Measurements from ENCODE around the gene CHPF. TPM values are rescaled to one million over a fixed set of nuclear protein-coding genes. Genes with fewer than 3 reads are reported as not detected.

CHPF gene
- total RNA-seq, 1 donor from 2014 or later = 93.1 TPM

- intact Hi-C loops (cut with micrococcal nuclease) = no loop called here
- no peak for ATAC-seq
- peak; percentile 25 for DNase-seq
Observed at GRCh38 chr2:219556413-219556812, 12.8 kb upstream of the CHPF start.

- ATAC-seq (no peak), DNase-seq (no peak)
- intact Hi-C loops (cut with micrococcal nuclease) = no loop called here
Observed at GRCh38 chr2:219555956-219556355, 12.3 kb upstream of the CHPF start.

DNA sequence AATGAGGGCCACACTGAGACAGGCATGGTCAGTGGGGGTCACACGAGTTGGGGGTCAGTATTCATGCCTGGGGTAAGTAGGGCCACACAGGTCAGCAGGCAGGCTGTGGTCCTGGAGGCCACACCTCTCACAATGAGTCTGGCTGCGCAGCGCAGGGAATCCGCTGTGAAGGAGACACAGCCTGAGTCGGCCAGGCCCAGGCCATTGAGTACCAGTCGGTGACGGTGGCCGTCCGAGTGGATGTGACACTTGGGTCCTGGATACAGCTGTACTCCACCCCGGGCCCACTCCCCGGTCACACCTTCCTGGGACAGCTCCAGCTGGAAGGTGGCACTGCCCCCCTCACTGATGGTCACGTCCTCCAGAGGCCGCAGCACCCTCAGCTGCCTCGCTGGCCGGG, 10.7 kb upstream of the CHPF start:
- ATAC-seq (no peak), DNase-seq (no peak)
- intact Hi-C loops (cut with micrococcal nuclease) = no loop called here

GRCh38 chr2:219553463-219553963, 9.9 kb upstream of the CHPF start:
- ATAC-seq (no peak), DNase-seq (no peak)
- intact Hi-C loops (cut with micrococcal nuclease) = no loop called here

DNA sequence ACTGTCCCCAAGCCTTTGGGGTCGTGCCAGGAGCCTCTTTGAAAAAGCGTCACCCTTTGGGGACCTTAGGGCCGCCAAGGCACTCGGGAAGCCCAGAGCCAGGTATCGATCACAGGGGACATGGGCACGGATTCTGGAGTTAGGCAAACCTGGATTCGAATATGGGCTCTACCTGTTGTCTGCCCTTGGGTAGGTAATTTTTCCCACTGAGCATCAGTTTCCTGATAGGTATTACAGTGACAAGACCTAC, 9.5 kb upstream of the CHPF start:
- intact Hi-C loops (cut with micrococcal nuclease) = no loop called here
- DNase-seq (no peak), ATAC-seq (no peak)

DNA sequence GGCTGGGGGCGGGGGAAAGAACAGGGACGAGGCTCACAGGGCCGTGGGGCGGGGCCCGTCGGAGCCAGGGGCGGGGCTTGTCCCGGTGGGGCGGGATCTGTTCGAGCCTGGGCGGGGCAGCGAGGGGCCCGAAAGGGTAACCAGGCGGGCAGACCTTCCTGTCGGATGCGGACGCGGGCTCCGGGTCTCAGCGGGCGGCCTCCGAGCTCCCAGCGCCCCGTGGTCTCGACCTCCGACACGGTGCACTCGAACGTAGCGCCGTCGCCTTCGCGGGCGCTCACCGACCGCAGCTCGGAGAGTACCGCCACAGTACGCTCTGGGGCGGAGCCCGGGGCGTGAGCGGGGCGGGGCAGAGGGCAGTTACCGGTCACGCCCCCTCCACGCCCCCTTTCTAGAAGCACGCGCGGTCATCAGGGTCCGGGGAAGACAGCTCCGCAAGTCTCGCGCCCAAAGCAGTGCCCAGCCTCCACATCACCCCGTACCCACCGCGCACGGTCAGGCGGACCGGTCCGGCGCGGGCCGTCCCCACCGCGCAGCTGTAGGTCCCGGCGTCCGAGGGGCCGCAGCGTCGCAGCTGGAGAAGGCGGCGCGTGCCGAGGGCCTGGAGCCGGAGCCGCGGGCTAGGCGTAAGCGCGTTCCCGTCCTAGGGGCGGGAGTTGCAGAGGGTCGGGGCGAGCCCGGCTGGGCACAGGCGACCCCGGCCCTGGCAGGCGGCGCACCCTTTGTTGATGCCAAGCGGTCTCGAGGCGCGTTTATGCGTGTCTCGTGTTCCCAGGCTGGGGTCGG, 9.0 kb upstream of the CHPF start:
- ATAC-seq (peak; percentile 93), DNase-seq (peak; percentile 92)
- intact Hi-C loops (cut with micrococcal nuclease) = no loop called here

DNA sequence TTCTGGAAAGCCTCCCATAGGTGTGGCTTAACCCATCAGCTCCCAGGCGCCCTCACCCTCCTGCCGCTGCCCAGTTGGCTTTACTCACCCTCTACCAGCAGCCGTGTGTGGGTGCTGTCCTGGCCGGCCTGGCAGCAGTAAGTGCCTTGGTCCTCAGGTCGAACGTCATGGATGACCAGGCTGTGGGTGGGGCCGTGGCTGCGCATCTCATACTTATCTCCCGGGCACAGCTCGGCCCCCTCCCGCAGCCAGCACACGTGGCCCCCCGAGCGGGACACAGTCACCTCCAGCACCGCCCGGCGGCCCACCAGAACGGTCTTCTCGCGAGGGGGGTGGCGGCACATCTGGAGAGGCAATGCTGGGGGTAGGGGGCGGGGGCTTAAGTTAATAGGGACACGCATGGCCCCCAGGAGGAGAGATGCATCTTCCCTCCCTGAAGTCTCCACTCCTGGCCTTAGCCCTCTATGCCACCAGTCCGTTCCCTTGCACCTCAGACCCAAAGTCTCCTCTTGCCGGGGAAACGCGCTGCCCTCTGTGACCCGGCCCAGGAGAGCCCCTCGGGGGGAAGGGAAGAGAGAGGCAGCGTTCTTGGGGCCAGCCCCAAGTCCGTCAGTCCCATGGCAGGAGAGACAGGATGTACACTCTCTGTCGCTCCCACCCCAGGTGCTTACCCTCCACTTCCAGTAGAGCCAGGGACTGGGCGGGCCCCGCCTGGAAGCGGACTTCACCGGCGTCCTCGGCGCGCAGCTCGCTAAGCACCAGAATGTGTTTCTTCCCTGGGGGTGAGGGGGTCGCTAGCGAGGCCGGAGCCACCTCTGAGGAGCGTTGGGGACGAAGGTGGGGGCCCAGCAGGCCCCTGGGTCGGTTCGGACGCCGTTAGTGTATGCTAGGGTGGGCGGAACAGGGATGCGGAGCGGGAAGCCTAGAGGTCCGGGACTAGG, 8.1 kb upstream of the CHPF start:
- ATAC-seq = peak; percentile 2
- no peak for DNase-seq
- intact Hi-C loops (cut with micrococcal nuclease) = no loop called here

DNA sequence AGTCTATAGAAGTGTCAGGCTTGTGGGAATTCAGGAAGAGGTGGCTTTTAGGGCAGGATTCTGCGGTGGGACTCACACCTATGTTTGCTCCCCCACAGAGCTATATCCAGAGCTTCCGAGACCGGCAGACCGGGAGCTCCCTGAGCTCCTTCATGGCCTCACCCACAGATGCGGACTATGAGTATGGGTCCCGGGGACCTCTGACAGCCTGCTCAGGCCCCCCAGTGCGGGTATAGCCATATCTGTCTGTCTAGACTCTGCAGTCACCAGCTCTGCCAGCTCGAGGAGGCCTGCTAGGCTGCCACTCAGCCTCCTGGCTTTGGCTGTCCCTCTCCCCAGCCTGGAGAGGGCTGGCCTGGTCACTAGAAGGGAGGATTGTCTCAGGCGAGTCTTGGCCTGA, 6.0 kb upstream of the CHPF start:
- no peak for ATAC-seq
- intact Hi-C loops (cut with micrococcal nuclease) = no loop called here
- DNase-seq = no peak

GRCh38 chr2:219548990-219549389, 5.4 kb upstream of the CHPF start:
- DNase-seq (no peak), ATAC-seq (no peak)
- intact Hi-C loops (cut with micrococcal nuclease) = no loop called here

- ATAC-seq = no peak
- intact Hi-C loops (cut with micrococcal nuclease) = no loop called here
- no peak for DNase-seq
Observed at GRCh38 chr2:219547621-219548020, 4.0 kb upstream of the CHPF start.

DNA sequence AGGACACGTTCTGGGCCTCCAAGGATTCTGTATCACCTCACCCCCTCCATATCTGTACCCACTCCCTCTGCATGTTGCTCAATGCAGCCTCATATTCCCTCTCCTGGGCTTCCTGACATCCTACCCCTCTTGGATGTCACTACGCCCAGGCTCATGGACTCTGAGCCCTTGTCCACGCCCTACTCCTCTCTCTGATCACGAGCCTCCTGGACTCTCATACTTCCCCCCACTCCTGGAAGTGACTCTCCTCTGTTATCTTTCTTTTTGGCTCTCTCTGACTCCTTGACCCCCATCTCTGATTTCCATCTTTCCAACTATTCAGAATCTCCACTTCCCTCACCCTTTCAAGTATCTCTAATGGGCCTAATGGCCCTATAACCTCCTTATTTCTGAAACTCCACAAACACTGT, 2.3 kb upstream of the CHPF start:
- no peak for DNase-seq
- ATAC-seq = no peak
- intact Hi-C loops (cut with micrococcal nuclease) = no loop called here

DNA sequence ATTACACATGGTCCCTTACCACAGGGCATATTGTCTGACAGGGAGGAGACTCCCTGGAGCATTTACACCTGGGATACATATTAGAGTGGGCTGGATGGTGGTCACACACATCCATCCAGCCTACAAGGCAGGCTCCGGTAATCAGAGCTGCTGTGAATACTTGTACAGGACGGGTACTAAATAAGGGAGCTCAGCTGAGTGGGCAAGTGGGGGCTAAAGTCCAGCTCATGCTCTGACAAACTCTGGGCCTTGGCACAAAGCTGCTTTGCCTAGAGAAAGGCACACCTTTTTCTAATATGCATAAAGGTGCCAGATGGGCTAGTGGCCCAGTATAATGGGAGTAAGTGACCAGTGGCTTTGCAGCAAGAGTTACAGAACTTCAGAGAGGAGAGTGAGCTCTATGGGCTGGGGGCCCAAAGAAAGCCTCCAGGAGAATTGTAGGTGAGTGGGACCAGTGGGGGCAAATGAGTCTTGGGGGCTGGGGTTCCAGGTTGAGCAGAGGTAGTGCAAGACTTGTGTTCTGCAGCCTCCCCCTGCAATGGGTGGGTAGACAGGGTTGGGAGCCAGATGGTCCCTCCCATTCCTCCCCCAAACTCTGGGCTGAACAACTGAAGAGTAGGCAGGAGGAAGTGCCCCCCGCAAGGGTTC, 1.8 kb upstream of the CHPF start:
- no peak for ATAC-seq
- DNase-seq = no peak
- intact Hi-C loops (cut with micrococcal nuclease) = no loop called here

GRCh38 chr2:219544567-219544966, 958 bp upstream of the CHPF start:
- intact Hi-C loops (cut with micrococcal nuclease) = no loop called here
- no peak for ATAC-seq
- DNase-seq = no peak

DNA sequence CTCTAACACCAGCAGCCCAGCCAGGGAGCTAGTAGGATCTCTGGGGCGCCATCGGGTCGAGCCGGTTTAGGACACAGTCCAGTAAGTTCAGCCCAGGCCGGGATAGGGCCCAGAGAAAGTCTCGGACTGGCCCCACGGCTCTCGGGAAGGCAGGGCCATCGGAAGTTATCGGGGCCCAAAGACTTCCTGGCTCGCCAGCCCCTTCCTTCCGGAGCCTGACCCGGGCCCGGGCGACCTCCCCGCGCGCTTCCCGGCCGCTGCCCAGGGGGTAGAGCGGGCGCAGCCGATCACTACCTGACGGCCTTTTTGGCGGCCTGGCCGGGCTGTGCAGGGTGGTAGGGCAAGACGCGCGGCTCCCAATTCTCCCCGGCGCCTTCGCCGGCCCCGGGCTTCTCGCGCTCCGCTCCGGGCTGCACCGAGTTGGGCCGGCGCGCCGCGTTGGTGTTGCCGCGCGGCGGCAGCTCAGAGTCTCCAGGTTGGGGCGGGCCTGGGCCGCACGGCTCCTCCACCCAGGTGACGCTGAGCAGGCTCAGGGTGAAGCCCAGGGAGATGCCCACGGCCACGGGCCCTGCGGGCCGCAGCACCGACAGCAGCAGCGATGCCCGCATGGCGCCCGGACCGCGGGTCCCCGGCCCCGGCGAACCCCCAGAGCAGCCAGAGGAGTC, 546 bp downstream of the CHPF start:
- intact Hi-C loops (cut with micrococcal nuclease) = no loop called here
- peak; percentile 45 for ATAC-seq
- no peak for DNase-seq

DNA sequence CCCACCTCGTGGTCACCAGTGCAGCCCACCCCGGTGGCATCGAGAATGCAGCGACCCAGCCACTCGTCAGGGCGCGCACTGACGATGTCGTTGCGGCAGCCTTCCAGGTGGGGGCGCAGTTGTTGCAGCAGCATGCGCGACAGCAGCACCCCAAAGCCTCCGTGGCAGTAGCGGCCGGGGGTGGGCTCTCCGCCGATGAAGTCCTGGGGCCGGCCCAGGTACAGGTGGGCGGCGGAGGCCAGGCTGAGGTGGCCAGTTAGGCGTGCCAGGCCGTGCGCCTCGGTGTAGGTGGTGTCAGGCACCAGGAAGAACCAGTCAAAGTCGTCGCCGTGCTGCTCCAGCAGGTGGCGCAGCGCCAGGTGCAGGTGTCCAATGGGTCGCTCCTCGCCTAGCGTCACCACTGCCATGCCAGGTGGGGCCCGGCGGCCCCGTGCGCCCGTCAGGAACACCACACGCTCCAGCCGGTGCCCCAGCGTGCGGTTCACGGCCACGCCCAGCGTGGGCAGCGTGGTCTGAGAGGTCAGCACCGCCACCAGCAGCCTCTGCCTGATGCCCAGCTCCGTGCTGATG, 1.9 kb downstream of the CHPF start:
- ATAC-seq (peak; percentile 13), DNase-seq (peak; percentile 89)
- intact Hi-C loops (cut with micrococcal nuclease) = no loop called here

GRCh38 chr2:219540784-219541504, 2.7 kb downstream of the CHPF start:
- intact Hi-C loops (cut with micrococcal nuclease) = no loop called here
- ATAC-seq = no peak

GRCh38 chr2:219539926-219540678, 3.5 kb downstream of the CHPF start:
- ATAC-seq = no peak
- intact Hi-C loops (cut with micrococcal nuclease) = loop anchor here (10.0 kb wide), 1 partner anchor 75 kb away; no protein-coding TSS in a partner anchor
- no peak for DNase-seq

More at GRCh38 chr2:219540784-219541504, 2.7 kb downstream of the CHPF start:
- no peak for DNase-seq
